WERI-Rb-1 (cell line): ENCODE results near the gene SLC4A1AP.
"Not testable (repeated sequence)": the region's sequence is repeated elsewhere in the genome, so short reads cannot be mapped to it uniquely, and the experiment has no call there.

ENCODE experiments used
- DNase-seq: peaks from one replicate; pipeline ENCODE4 v3.0.0-alpha.2; 2020
- H3K27ac ChIP-seq: fragments of 250-450 bp; sonication (Bioruptor Pico); 2 replicates; pipeline ENCODE4 v1.5.1; 2020; ENCODE audit warnings: mild to moderate bottlenecking, moderate library complexity
- H3K27me3 ChIP-seq: fragments of 250-450 bp; sonication (Bioruptor Pico); 2 replicates; pipeline ENCODE4 v1.5.1; 2021; ENCODE audit warnings: mild to moderate bottlenecking, low read depth, moderate library complexity; ENCODE audit not compliant: insufficient read depth, severe bottlenecking
- H3K36me3 ChIP-seq: fragments of 250-450 bp; sonication (Bioruptor Pico); 2 replicates; pipeline ENCODE4 v1.5.1; 2020; ENCODE audit warnings: mild to moderate bottlenecking, moderate library complexity
- H3K4me3 ChIP-seq: 2 replicates; pipeline ENCODE4 v1.5.1; 2011; ENCODE audit warnings: low read depth, mild to moderate bottlenecking, control low read depth, low read length
- H3K9me3 ChIP-seq: fragments of 250-450 bp; sonication (Bioruptor Pico); 2 replicates; pipeline ENCODE4 v1.5.1; 2021; ENCODE audit warnings: mild to moderate bottlenecking, moderate library complexity; ENCODE audit not compliant: severe bottlenecking
- TF ChIP-seq, protein P1 (sequence below): IDR thresholded peaks from 2 replicates; pipeline ENCODE4 v1.5.1; 2011; ENCODE audit warnings: low read depth, mild to moderate bottlenecking, control low read depth, inconsistent platforms, low read length

SLC4A1AP gene

GRCh38 chr2:27672723-27673486, 9.2 kb downstream of the SLC4A1AP start:
- Histone ChIP-seq H3K9me3 (no peaks in the 10 kb centered on the region), H3K4me3 (no peak overlapping the region), H3K27me3 (no peaks in the 10 kb centered on the region), H3K27ac (no peak overlapping the region), H3K36me3 (peaks cover 85% of the 10 kb centered on the region)
- DNase-seq, result no peak
- TF ChIP-seq, protein P1, sequence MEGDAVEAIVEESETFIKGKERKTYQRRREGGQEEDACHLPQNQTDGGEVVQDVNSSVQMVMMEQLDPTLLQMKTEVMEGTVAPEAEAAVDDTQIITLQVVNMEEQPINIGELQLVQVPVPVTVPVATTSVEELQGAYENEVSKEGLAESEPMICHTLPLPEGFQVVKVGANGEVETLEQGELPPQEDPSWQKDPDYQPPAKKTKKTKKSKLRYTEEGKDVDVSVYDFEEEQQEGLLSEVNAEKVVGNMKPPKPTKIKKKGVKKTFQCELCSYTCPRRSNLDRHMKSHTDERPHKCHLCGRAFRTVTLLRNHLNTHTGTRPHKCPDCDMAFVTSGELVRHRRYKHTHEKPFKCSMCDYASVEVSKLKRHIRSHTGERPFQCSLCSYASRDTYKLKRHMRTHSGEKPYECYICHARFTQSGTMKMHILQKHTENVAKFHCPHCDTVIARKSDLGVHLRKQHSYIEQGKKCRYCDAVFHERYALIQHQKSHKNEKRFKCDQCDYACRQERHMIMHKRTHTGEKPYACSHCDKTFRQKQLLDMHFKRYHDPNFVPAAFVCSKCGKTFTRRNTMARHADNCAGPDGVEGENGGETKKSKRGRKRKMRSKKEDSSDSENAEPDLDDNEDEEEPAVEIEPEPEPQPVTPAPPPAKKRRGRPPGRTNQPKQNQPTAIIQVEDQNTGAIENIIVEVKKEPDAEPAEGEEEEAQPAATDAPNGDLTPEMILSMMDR, result no peak

- Histone ChIP-seq H3K27me3 (no peaks in the 10 kb centered on the region), H3K27ac (no peak overlapping the region), H3K9me3 (no peaks in the 10 kb centered on the region), H3K4me3 (no peak overlapping the region), H3K36me3 (peaks cover 65% of the 10 kb centered on the region)
- no peak for DNase-seq
- TF ChIP-seq, protein P1, result no peak
Measured at GRCh38 chr2:27680571-27680970, 16.9 kb downstream of the SLC4A1AP start.

DNA sequence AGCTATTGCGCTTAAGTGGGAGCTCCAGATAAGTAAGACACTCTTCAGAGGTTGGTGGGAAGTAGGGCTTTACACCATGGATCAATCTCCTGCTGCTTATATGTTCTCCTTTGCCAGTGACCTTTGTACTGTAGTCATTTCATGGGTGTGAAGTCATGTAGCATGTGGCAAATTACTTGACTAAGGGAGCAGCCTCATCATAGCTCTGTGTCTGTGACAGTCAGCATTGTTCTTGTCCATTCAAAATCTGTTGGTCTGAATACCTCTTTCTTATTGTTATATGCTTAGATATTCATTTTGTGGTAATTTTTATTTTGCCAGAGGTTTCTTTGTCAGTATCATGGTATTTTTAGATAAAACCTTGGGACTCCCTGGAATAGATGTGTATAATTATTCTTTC, 18.2 kb downstream of the SLC4A1AP start:
- Histone ChIP-seq H3K9me3 (no peaks in the 10 kb centered on the region), H3K27me3 (no peaks in the 10 kb centered on the region), H3K36me3 (peaks cover 64% of the 10 kb centered on the region), H3K4me3 (no peak overlapping the region), H3K27ac (no peak overlapping the region)
- TF ChIP-seq, protein P1, result no peak
- no peak for DNase-seq

DNA sequence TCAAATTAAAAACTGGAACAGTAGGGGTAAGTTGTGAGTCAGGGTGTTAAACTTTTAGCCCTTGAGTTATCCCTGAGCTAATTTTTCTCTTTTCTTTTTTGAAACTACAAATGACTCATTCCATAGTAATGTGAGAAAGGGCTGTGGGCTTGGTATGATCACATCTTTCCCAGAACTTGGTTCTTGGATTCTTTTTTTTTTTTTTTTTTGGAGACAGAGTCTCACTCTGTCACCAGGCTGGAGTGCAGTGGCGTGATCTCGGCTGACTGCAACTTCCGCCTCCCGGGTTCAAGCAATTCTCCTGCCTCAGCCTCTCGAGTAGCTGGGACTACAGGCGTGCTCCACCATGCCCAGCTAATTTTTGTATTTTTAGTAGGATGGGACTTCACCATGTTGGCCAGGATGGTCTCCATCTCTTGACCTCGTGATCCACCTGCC, 18.7 kb downstream of the SLC4A1AP start:
- H3K36me3 ChIP-seq, result peaks cover 64% of the 10 kb centered on the region
- H3K9me3 ChIP-seq, H3K27me3 ChIP-seq, DNase-seq, H3K4me3 ChIP-seq, H3K27ac ChIP-seq: not testable (repeated sequence)

DNA sequence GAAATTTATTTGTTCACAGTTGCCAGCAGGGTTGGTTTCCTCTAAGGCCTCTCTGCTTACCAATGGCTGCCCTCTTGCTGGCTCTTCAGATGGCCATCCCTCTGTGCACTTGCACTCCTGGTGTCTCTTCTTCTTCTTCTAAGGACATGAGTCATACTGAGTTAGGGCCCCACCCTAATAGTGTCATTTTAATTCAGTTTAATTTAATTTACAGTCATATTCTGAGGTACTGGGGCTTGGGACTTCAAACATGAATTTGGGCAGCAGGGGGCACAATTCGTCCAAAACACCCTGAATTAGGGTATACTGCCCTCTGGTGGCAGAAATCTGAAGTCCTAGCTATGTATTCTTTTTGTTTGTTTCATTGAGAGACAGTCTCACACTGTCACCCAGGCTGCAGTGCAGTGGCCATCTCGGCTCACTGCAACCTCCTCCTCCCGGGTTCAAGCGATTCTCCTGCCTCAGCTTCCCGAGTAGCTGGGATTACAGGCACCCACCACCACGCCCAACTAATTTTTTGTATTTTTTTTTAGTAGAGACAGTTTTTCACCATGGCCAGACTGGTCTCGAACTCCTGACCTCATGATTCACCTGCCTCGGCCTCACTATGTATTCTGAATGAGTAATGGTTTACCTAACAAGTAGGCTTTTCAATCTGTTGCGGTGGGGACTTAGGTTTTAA, 19.8 kb downstream of the SLC4A1AP start:
- Histone ChIP-seq H3K36me3 (peaks cover 60% of the 10 kb centered on the region), H3K9me3 (no peaks in the 10 kb centered on the region), H3K4me3 (no peak overlapping the region), H3K27me3 (no peaks in the 10 kb centered on the region), H3K27ac (no peak overlapping the region)
- TF ChIP-seq, protein P1, result peak; percentile 91
- DNase-seq, result peak; percentile 90

GRCh38 chr2:27685006-27685405, 21.3 kb downstream of the SLC4A1AP start:
- peaks cover 48% of the 10 kb centered on the region for H3K36me3 ChIP-seq
- H3K4me3 ChIP-seq, H3K9me3 ChIP-seq: not testable (repeated sequence)

More at GRCh38 chr2:27685006-27685405, 21.3 kb downstream of the SLC4A1AP start:
- not testable (repeated sequence) for H3K27ac ChIP-seq, DNase-seq, H3K27me3 ChIP-seq
